CD4-positive, alpha-beta T cell (primary cell): ENCODE measurements around the gene IL34. TPM values are rescaled to one million over a fixed set of nuclear protein-coding genes. Genes with fewer than 3 reads are reported as not detected.

Experiments
- ATAC-seq: fragments of 200-7000 bp; cut with Tn5 transposase; one replicate; pipeline ENCODE4 v1.10.0; 2022; ENCODE audit warnings: mild to moderate bottlenecking; ENCODE audit not compliant: poor library complexity
- CTCF ChIA-PET: fragments of 350-600 bp; sonication (Branson Sonifier 250); formaldehyde crosslinking; loops from one replicate; lab custom pipeline; 2021; ENCODE audit warnings: antibody characterized with exemption, inconsistent platforms; lab: Charles Lee
- POLR2A ChIA-PET: fragments of 350-600 bp; sonication (Branson Sonifier 250); formaldehyde crosslinking; loops from one replicate; lab custom pipeline; 2021; ENCODE audit warnings: antibody characterized with exemption, inconsistent platforms; lab: Charles Lee
- DNase-seq, 14 experiments: peaks; one replicate each; pipeline ENCODE4 v3.0.0-alpha.2; 2013 to 2020; ENCODE audit warnings: mixed read lengths in 2 of 14
- H3K27ac ChIP-seq, 2 donors: one replicate each; pipeline versions ENCODE4 v1.5.1 to v1.7.0; 2013; ENCODE audit warnings: low read length in 2 of 2, low read depth in 1 of 2, mild to moderate bottlenecking in 1 of 2
- H3K27me3 ChIP-seq, 2 experiments: 1 replicate in 1 of 2; 2 replicates in 1 of 2; pipeline versions ENCODE4 v1.6.1 to v1.7.0; 2013; ENCODE audit warnings: low read length in 2 of 2, control low read depth in 1 of 2, mild to moderate bottlenecking in 1 of 2, moderate library complexity in 1 of 2; ENCODE audit not compliant: insufficient read depth in 2 of 2, control insufficient read depth in 1 of 2
- H3K36me3 ChIP-seq: one replicate; pipeline ENCODE4 v1.6.1; 2013; ENCODE audit warnings: low read length, control low read depth; ENCODE audit not compliant: insufficient read depth
- H3K4me1 ChIP-seq: one replicate; pipeline ENCODE4 v1.6.1; 2013; ENCODE audit warnings: low read length, control low read depth; ENCODE audit not compliant: insufficient read depth
- H3K4me3 ChIP-seq: one replicate; pipeline ENCODE4 v1.5.1; 2013; ENCODE audit warnings: mild to moderate bottlenecking, low read length, moderate library complexity
- H3K9me3 ChIP-seq, 2 experiments: 1 replicate in 1 of 2; 2 replicates in 1 of 2; pipeline versions ENCODE4 v1.6.1 to v1.7.0; 2013; ENCODE audit warnings: low read length in 2 of 2, mild to moderate bottlenecking in 2 of 2, control low read depth in 1 of 2, moderate library complexity in 1 of 2; ENCODE audit not compliant: control insufficient read depth in 1 of 2, insufficient read depth in 1 of 2
- H3K27ac Mint-ChIP-seq: one replicate; pipeline ENCODE4 v1.8.0; 2020; ENCODE audit warnings: mixed read lengths
- H3K27me3 Mint-ChIP-seq: one replicate; pipeline ENCODE4 v1.8.0; 2021; ENCODE audit warnings: mixed read lengths
- H3K36me3 Mint-ChIP-seq: one replicate; pipeline ENCODE4 v1.8.0; 2021; ENCODE audit warnings: low read depth, mixed read lengths
- H3K4me1 Mint-ChIP-seq: one replicate; pipeline ENCODE4 v1.8.0; 2021; ENCODE audit warnings: low read depth, mixed read lengths
- H3K4me3 Mint-ChIP-seq: one replicate; pipeline ENCODE4 v1.8.0; 2020; ENCODE audit warnings: mild to moderate bottlenecking, mixed read lengths
- H3K9me3 Mint-ChIP-seq: one replicate; pipeline ENCODE4 v1.8.0; 2020; ENCODE audit warnings: mixed read lengths
- intact Hi-C, 2 experiments: fragments of 100-400 bp; cut with DNase I in 1 of 2; cut with micrococcal nuclease in 1 of 2; formaldehyde crosslinking; loops; one replicate each; pipeline versions ENCODE4 v1.15.1 to v1.9.0; 2023 to 2025; cut with DNase I, micrococcal nuclease
- total RNA-seq, 174 experiments: library from RNA in 2 of 174; stranded (reverse) in 2 of 174; gene quantifications; one replicate each; pipeline ENCODE4 v1.2.3 and lab custom pipeline; 2021 to 2026
- TF ChIP-seq, protein P1 (sequence below): fragments of 200-600 bp; IDR thresholded peaks from one replicate; pipeline ENCODE4 v1.8.0; 2022; ENCODE audit warnings: antibody characterized with exemption, mild to moderate bottlenecking

Gene IL34
- total RNA-seq, 2 experiments from 2014 or later: 0.84 to 0.88 TPM

GRCh38 chr16:70674221-70675014 is 28.1 kb downstream of the IL34 start:
- intact Hi-C loops: no loop called here
- Mint-ChIP-seq H3K9me3 (no peaks in the 10 kb centered on the region), H3K4me1 (no peaks in the 10 kb centered on the region), H3K4me3 (no peak overlapping the region), H3K27me3 (no peaks in the 10 kb centered on the region), H3K36me3 (peaks cover 7% of the 10 kb centered on the region), H3K27ac (no peak overlapping the region)
- H3K4me1 ChIP-seq: no peaks in the 10 kb centered on the region
- peaks cover 0 to 9% of the 10 kb centered on the region in 2 experiments for H3K9me3 ChIP-seq
- POLR2A ChIA-PET: no interaction called here
- H3K27me3 ChIP-seq: no peaks in the 10 kb centered on the region
- ATAC-seq (no peak), DNase-seq (no peak)
- H3K36me3 ChIP-seq: no peaks in the 10 kb centered on the region
- TF ChIP-seq, protein P1, sequence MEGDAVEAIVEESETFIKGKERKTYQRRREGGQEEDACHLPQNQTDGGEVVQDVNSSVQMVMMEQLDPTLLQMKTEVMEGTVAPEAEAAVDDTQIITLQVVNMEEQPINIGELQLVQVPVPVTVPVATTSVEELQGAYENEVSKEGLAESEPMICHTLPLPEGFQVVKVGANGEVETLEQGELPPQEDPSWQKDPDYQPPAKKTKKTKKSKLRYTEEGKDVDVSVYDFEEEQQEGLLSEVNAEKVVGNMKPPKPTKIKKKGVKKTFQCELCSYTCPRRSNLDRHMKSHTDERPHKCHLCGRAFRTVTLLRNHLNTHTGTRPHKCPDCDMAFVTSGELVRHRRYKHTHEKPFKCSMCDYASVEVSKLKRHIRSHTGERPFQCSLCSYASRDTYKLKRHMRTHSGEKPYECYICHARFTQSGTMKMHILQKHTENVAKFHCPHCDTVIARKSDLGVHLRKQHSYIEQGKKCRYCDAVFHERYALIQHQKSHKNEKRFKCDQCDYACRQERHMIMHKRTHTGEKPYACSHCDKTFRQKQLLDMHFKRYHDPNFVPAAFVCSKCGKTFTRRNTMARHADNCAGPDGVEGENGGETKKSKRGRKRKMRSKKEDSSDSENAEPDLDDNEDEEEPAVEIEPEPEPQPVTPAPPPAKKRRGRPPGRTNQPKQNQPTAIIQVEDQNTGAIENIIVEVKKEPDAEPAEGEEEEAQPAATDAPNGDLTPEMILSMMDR: no peak
- no peak overlapping the region for H3K27ac ChIP-seq
- no peak overlapping the region for H3K4me3 ChIP-seq
- CTCF ChIA-PET: no interaction called here

DNA sequence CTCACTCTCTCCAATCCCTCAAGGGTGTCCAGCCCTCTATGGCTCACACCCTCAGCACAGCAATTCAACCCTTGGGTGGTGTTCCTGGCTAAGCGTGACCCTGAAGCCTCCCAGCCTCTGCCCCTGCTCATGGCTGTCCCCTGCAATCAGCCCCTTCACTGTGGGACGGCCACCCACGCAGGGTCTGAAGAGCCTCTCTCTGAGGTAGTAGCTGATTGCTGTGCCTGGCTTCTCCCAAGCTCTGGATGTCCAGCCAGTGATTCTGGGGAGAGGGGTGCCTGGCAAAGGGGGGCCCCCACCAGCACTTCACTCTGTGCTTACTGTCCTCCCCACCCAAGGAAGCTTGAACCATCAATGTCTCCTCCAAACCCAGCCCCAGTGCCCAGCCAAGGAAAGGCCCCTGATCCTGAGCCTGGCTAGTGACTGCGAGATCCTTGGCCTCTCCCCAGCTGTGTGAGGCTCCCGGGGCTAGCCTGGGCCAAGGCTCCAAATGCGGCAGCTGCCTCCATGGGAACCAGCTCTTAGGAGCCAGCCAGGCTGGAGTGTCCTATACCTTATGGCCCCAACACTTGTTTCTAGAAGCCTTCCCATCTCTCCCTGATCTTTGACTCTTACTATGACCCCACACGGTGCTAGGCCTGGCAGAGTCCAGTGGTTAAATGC is 29.6 kb downstream of the IL34 start:
- CTCF ChIA-PET: no interaction called here
- intact Hi-C loops: no loop called here

DNA sequence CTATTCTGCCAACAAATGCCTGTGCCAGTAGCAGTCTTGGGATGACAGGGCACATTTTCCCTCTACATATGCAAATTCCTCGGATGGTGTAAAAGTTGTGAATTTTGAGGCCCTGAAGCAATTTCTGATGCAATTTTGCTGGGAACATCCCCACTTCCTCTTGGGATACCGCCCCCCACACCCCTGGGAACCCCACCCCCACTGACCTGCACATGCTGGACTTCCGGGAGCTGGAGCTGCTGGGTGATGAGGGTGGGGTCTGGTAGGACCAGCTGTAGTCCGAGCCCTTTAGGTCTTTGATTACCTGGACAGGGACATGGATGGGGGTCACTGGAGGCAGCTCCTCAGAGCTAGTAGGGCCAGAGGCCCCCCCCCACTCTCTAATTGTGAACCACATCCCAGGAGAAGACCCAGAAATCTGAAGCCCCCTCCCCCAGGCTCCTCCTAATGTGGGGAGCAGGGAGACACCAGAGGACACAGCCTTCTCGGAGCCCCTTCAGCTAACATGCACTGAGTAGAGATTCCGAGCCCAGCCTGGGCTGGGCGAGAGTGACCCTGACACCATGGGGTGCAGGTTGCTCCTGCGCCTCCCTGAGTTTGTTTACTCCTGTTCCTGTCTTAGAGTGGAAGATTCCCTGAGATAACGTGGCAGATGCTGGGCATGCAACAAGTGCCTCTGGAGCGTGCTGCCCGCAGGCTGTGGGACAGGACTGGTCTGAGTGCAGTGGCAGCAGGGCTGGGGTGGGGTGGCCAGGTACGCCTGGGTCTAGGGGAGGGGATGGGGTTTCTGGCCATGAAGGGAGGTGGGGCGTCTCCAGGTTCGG is 30.5 kb downstream of the IL34 start:
- ChIA-PET CTCF (no interaction called here), POLR2A (no interaction called here)
- intact Hi-C loops: no loop called here
- Mint-ChIP-seq H3K4me1 (no peaks in the 10 kb centered on the region), H3K36me3 (no peaks in the 10 kb centered on the region), H3K27ac (no peak overlapping the region), H3K9me3 (no peaks in the 10 kb centered on the region), H3K4me3 (no peak overlapping the region), H3K27me3 (no peaks in the 10 kb centered on the region)
- Histone ChIP-seq H3K27me3 (peaks cover 0 to under 1% of the 10 kb centered on the region in 2 experiments), H3K9me3 (peaks cover 0 to 9% of the 10 kb centered on the region in 2 experiments), H3K27ac (no peak overlapping the region), H3K4me1 (no peaks in the 10 kb centered on the region), H3K36me3 (no peaks in the 10 kb centered on the region), H3K4me3 (no peak overlapping the region)
- ATAC-seq (no peak), DNase-seq (no peak)
- TF ChIP-seq, protein P1: no peak

More for the DNA sequence above, 29.6 kb downstream of the IL34 start:
- Mint-ChIP-seq H3K27me3 (no peaks in the 10 kb centered on the region), H3K9me3 (no peaks in the 10 kb centered on the region), H3K4me1 (no peaks in the 10 kb centered on the region), H3K4me3 (no peak overlapping the region), H3K36me3 (no peaks in the 10 kb centered on the region), H3K27ac (no peak overlapping the region)
- Histone ChIP-seq H3K27me3 (no peaks in the 10 kb centered on the region), H3K4me3 (no peak overlapping the region), H3K27ac (no peak overlapping the region), H3K4me1 (no peaks in the 10 kb centered on the region), H3K36me3 (no peaks in the 10 kb centered on the region), H3K9me3 (peaks cover 0 to 9% of the 10 kb centered on the region in 2 experiments)
- DNase-seq (no peak), ATAC-seq (no peak)
- POLR2A ChIA-PET: no interaction called here
- TF ChIP-seq, protein P1: no peak
